Suprapubic skin (tissue), 4 donors: ENCODE results near the gene CRYBG1. TPM values are rescaled to one million over a fixed set of nuclear protein-coding genes. Genes with fewer than 3 reads are reported as not detected.

ENCODE experiments used
- DNase-seq, 2 donors: peaks; one replicate each; pipeline ENCODE4 v3.0.0-alpha.2; 2019; ENCODE audit warnings: low spot score in 2 of 2
- H3K27ac ChIP-seq: fragments of 200-600 bp; sonication (generic); one replicate; pipeline ENCODE4 v1.5.1; 2019
- H3K27me3 ChIP-seq: fragments of 200-600 bp; sonication (generic); one replicate; pipeline ENCODE4 v1.5.1; 2019
- H3K36me3 ChIP-seq: fragments of 200-600 bp; sonication (generic); one replicate; pipeline ENCODE4 v1.5.1; 2019
- H3K4me1 ChIP-seq: fragments of 200-600 bp; sonication (generic); one replicate; pipeline ENCODE4 v1.5.1; 2019
- H3K4me3 ChIP-seq: fragments of 200-600 bp; sonication (generic); one replicate; pipeline ENCODE4 v1.5.1; 2019; ENCODE audit warnings: mild to moderate bottlenecking
- H3K9me3 ChIP-seq: fragments of 200-600 bp; sonication (generic); one replicate; pipeline ENCODE4 v1.5.1; 2019
- CTCF ChIP-seq, 2 donors: fragments of 200-600 bp in 1 of 2; fragments of 450-650 bp in 1 of 2; sonication (generic) in 1 of 2; IDR thresholded peaks; one replicate each; pipeline ENCODE4 v1.5.1; 2016 to 2019; ENCODE audit warnings: antibody characterized with exemption in 2 of 2, mild to moderate bottlenecking in 1 of 2, moderate library complexity in 1 of 2
- EP300 ChIP-seq: sonication (generic); formaldehyde crosslinking; IDR thresholded peaks from one replicate; pipeline ENCODE4 v1.6.1; 2017; ENCODE audit warnings: antibody characterized with exemption
- POLR2A ChIP-seq, 2 donors: fragments of 450-650 bp; IDR thresholded peaks; one replicate each; pipeline ENCODE4 v1.6.1; 2017; ENCODE audit warnings: antibody characterized with exemption in 2 of 2, mild to moderate bottlenecking in 2 of 2, moderate library complexity in 2 of 2
- POLR2AphosphoS5 ChIP-seq, 3 donors: sonication (generic); formaldehyde crosslinking; IDR thresholded peaks; one replicate each; pipeline ENCODE4 v1.6.1; 2017; ENCODE audit warnings: antibody characterized with exemption in 3 of 3
- WGBS: methylation state at CpG from one replicate; pipeline ENCODE4 v1.1.5; 2018; 5-methylcytosine and 5-hydroxymethylcytosine counted together
- total RNA-seq, 4 donors: library from RNA; depleted of rRNA; stranded (reverse); fragments of >200 nt; gene quantifications; one replicate each; pipeline ENCODE4 v1.1.0, GENCODE V29; 2016

The CRYBG1 gene
- total RNA-seq, 4 donors from 2014 or later: 91.8 to 124 (median 99.7) TPM

GRCh38 chr6:106379951-106380350 lies 19.4 kb downstream of the CRYBG1 start:
- Histone ChIP-seq H3K36me3 (no peaks in the 10 kb centered on the region), H3K27ac (no peak overlapping the region), H3K9me3 (no peaks in the 10 kb centered on the region), H3K4me1 (peaks cover 7% of the 10 kb centered on the region), H3K4me3 (no peak overlapping the region), H3K27me3 (no peaks in the 10 kb centered on the region)
- 64% methylated on average over 1 of the region's 1 CpG for WGBS
- TF ChIP-seq POLR2AphosphoS5 (IDR thresholded peaks at IDR 0.05) (no peak), EP300 (no peak), CTCF (IDR thresholded peaks at IDR 0.05) (no peak), POLR2A (IDR thresholded peaks at IDR 0.05) (no peak)
- no peak for DNase-seq

GRCh38 chr6:106380407-106380806 lies 19.9 kb downstream of the CRYBG1 start:
- no peak overlapping the region for H3K4me3 ChIP-seq
- no peaks in the 10 kb centered on the region for H3K27me3 ChIP-seq
- 59% methylated on average over 1 of the region's 1 CpG for WGBS
- H3K36me3 ChIP-seq: no peaks in the 10 kb centered on the region
- TF ChIP-seq EP300 (no peak), CTCF (IDR thresholded peaks at IDR 0.05) (no peak), POLR2AphosphoS5 (IDR thresholded peaks at IDR 0.05) (no peak), POLR2A (IDR thresholded peaks at IDR 0.05) (no peak)
- H3K27ac ChIP-seq: no peak overlapping the region
- no peaks in the 10 kb centered on the region for H3K9me3 ChIP-seq
- no peak for DNase-seq
- H3K4me1 ChIP-seq: peaks cover 7% of the 10 kb centered on the region

GRCh38 chr6:106381223-106381622 lies 20.7 kb downstream of the CRYBG1 start:
- 70% methylated on average over 1 of the region's 1 CpG for WGBS
- no peaks in the 10 kb centered on the region for H3K36me3 ChIP-seq
- no peak for DNase-seq
- no peaks in the 10 kb centered on the region for H3K9me3 ChIP-seq
- no peak overlapping the region for H3K4me3 ChIP-seq
- peaks cover 7% of the 10 kb centered on the region for H3K4me1 ChIP-seq
- H3K27me3 ChIP-seq: no peaks in the 10 kb centered on the region
- no peak for TF ChIP-seq POLR2AphosphoS5 (IDR thresholded peaks at IDR 0.05)
- no peak for TF ChIP-seq EP300
- no peak for TF ChIP-seq POLR2A (IDR thresholded peaks at IDR 0.05)
- no peak for TF ChIP-seq CTCF (IDR thresholded peaks at IDR 0.05)
- H3K27ac ChIP-seq: no peak overlapping the region

- WGBS: 29% methylated on average over 1 of the region's 1 CpG
- peaks cover 5% of the 10 kb centered on the region for H3K4me1 ChIP-seq
- no peaks in the 10 kb centered on the region for H3K27me3 ChIP-seq
- no peak for DNase-seq
- H3K4me3 ChIP-seq: no peak overlapping the region
- H3K9me3 ChIP-seq: no peaks in the 10 kb centered on the region
- H3K36me3 ChIP-seq: no peaks in the 10 kb centered on the region
- TF ChIP-seq POLR2AphosphoS5 (IDR thresholded peaks at IDR 0.05): no peak
- TF ChIP-seq EP300: no peak
- TF ChIP-seq POLR2A (IDR thresholded peaks at IDR 0.05): no peak
- no peak for TF ChIP-seq CTCF (IDR thresholded peaks at IDR 0.05)
- no peak overlapping the region for H3K27ac ChIP-seq
These were observed 21.4 kb downstream of the CRYBG1 start for GRCh38 chr6:106381881-106382280.

GRCh38 chr6:106383573-106383972 lies 23.1 kb downstream of the CRYBG1 start:
- no peaks in the 10 kb centered on the region for H3K36me3 ChIP-seq
- H3K27ac ChIP-seq: no peak overlapping the region
- H3K27me3 ChIP-seq: no peaks in the 10 kb centered on the region
- no peak for DNase-seq
- TF ChIP-seq CTCF (IDR thresholded peaks at IDR 0.05): no peak
- no peak for TF ChIP-seq POLR2A (IDR thresholded peaks at IDR 0.05)
- no peak for TF ChIP-seq EP300
- no peak for TF ChIP-seq POLR2AphosphoS5 (IDR thresholded peaks at IDR 0.05)
- H3K9me3 ChIP-seq: no peaks in the 10 kb centered on the region
- no peak overlapping the region for H3K4me3 ChIP-seq
- WGBS: 60% methylated on average over 2 of the region's 2 CpGs
- no peaks in the 10 kb centered on the region for H3K4me1 ChIP-seq
